Left lung (tissue), 10 donors: Measurements from ENCODE around the gene MT1E. TPM values are rescaled to one million over a fixed set of nuclear protein-coding genes. Genes with fewer than 3 reads are reported as not detected.

Source experiments
- ATAC-seq: fragments of 200-7000 bp; cut with Tn5 transposase; one replicate; pipeline ENCODE4 v1.9.1; 2020; ENCODE audit warnings: moderate library complexity
- DNase-seq, 4 donors: peaks; one replicate each; pipeline ENCODE4 v3.0.0-alpha.2; 2013 to 2020
- H3K27ac ChIP-seq, 2 donors: fragments of 200-600 bp; sonication (generic) in 1 of 2; one replicate each; pipeline versions ENCODE4 v1.5.0 to v1.8.0; 2020 to 2021
- H3K27me3 ChIP-seq, 2 donors: fragments of 200-600 bp; sonication (generic) in 1 of 2; one replicate each; pipeline versions ENCODE4 v1.5.0 to v1.8.0; 2020 to 2021
- H3K36me3 ChIP-seq, 2 donors: fragments of 200-600 bp; sonication (generic) in 1 of 2; one replicate each; pipeline versions ENCODE4 v1.5.0 to v1.8.0; 2020 to 2021
- H3K4me1 ChIP-seq, 2 donors: fragments of 200-600 bp; one replicate each; pipeline ENCODE4 v1.8.0; 2021
- H3K4me3 ChIP-seq, 2 donors: fragments of 200-600 bp; sonication (generic) in 1 of 2; one replicate each; pipeline versions ENCODE4 v1.5.0 to v1.8.0; 2020 to 2021; ENCODE audit warnings: mild to moderate bottlenecking in 1 of 2
- H3K9me3 ChIP-seq, 2 donors: fragments of 200-600 bp; sonication (generic) in 1 of 2; one replicate each; pipeline versions ENCODE4 v1.5.0 to v1.8.0; 2020 to 2021
- intact Hi-C, 2 donors: fragments of 100-400 bp; cut with DNase I; formaldehyde crosslinking; loops; one replicate each; pipeline versions ENCODE4 v1.11.2 to v1.14.2; 2022
- polyA plus RNA-seq, 6 donors: library from polyadenylated mRNA; unstranded; fragments of 120-200 nt; gene quantifications; one replicate each; pipeline ENCODE4 v1.2.1, GENCODE V29; 2013; ENCODE audit not compliant: insufficient read length in 6 of 6
- total RNA-seq, 2 donors: library from RNA; stranded (reverse); fragmentation: NEBNext Ultra II Directional; extraction: Animal tissue kit (Norgen Biotek cat#: 25700); gene quantifications; one replicate each; pipeline ENCODE4 v1.2.1, GENCODE V29; 2021
- TF ChIP-seq, protein P1 (sequence below), 2 donors: fragments of 200-600 bp; sonication (generic) in 1 of 2; IDR thresholded peaks; one replicate each; pipeline versions ENCODE4 v1.5.0 to v1.8.0; 2021; ENCODE audit warnings: antibody characterized with exemption in 2 of 2
- donor health status: DM: no; HTN: yes; CAD: no.
- donor health status: DM: no; HTN: no; CAD: no.

MT1E gene
- total and polyA plus RNA-seq, 8 donors = 9.0 to 262 (median 12.7) TPM

DNA sequence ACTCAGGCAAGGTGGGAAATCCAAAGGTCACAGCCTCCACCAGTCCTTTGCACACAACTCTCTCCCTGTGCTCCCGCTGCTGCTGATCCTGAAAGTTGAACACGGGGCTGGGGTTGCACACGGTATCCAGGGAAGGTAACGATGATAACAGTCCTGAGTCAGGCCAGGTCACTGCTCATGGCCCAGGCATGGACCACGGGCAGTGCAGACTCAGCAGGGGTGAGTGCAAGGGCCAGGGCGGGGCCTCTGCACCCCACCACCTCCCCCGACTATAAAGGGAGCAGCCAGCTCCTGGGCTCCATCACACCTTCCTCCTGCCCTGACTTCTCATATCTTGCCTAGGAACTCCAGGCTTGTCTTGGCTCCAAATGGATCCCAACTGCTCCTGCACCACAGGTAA is 26.0 kb downstream of the MT1E start, which contains the start of gene MT1B:
Gene MT1B, plus strand, starts transcription at position 301 of the 400 bp plus-strand sequence. Its CDS starts 68 bp downstream, at position 369.
- Histone ChIP-seq H3K9me3 (no peaks in the 10 kb centered on the region), H3K4me1 (no peaks in the 10 kb centered on the region), H3K27me3 (peaks cover 5 to 45% of the 10 kb centered on the region in 2 donors), H3K36me3 (no peaks in the 10 kb centered on the region), H3K27ac (no peak within 1 kb of the TSS), H3K4me3 (no peak within 1 kb of the TSS)
- DNase-seq (no peak), ATAC-seq (no peak)
- TF ChIP-seq, protein P1, sequence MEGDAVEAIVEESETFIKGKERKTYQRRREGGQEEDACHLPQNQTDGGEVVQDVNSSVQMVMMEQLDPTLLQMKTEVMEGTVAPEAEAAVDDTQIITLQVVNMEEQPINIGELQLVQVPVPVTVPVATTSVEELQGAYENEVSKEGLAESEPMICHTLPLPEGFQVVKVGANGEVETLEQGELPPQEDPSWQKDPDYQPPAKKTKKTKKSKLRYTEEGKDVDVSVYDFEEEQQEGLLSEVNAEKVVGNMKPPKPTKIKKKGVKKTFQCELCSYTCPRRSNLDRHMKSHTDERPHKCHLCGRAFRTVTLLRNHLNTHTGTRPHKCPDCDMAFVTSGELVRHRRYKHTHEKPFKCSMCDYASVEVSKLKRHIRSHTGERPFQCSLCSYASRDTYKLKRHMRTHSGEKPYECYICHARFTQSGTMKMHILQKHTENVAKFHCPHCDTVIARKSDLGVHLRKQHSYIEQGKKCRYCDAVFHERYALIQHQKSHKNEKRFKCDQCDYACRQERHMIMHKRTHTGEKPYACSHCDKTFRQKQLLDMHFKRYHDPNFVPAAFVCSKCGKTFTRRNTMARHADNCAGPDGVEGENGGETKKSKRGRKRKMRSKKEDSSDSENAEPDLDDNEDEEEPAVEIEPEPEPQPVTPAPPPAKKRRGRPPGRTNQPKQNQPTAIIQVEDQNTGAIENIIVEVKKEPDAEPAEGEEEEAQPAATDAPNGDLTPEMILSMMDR (IDR thresholded peaks at IDR 0.05) = no peak
- intact Hi-C loops = no loop called here

DNA sequence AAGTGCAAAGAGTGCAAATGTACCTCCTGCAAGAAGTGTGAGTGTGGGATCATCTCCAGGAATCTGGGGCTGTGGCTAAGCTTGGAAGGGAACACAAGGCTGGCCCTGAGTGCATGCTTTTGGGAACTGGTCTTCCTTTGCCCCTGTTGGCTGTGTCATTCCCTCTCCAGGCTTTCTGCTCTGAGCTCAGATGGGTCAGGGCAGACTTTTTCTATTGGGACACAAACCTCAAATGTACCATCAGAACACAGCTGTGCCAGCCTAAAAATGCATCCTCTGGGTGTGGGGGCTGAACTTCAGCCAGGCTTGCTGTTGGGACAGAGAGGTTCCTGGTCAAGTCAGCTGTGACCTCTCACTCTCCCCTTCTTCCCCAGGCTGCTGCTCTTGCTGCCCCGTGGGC is 27.0 kb downstream of the MT1E start:
- Histone ChIP-seq H3K36me3 (no peaks in the 10 kb centered on the region), H3K27ac (no peak overlapping the region), H3K9me3 (no peaks in the 10 kb centered on the region), H3K27me3 (peaks cover 0 to 35% of the 10 kb centered on the region in 2 donors), H3K4me1 (no peaks in the 10 kb centered on the region), H3K4me3 (no peak overlapping the region)
- ATAC-seq = no peak
- no peak for DNase-seq
- TF ChIP-seq, protein P1 (IDR thresholded peaks at IDR 0.05) = no peak
- intact Hi-C loops = no loop called here

DNA sequence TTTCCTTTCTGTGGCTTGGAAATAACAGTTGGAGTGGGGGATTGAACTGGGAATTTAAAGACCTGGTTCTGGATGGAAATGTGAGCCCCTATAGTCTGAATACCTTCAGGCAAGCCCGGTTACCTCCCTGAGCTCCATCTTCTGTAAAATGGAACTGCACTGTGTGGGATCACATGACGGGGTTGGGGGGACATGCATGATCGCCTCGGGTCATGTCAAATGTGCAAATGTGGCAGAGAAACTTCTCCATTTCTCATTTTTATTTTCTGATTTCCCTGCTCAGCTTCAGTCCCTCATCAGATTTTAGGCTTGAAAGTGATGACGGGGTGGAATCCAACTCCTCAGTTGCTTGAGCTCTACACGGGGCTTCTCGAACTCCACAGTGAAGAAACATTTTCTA is 27.6 kb downstream of the MT1E start:
- no peaks in the 10 kb centered on the region for H3K9me3 ChIP-seq
- intact Hi-C loops = no loop called here
- H3K36me3 ChIP-seq = no peaks in the 10 kb centered on the region
- peaks cover 0 to 6% of the 10 kb centered on the region in 2 donors for H3K4me1 ChIP-seq
- ATAC-seq = no peak
- TF ChIP-seq, protein P1 (IDR thresholded peaks at IDR 0.05) = no peak
- DNase-seq = no peak
- H3K27ac ChIP-seq = no peak overlapping the region
- no peak overlapping the region for H3K4me3 ChIP-seq
- peaks cover 0 to 29% of the 10 kb centered on the region in 2 donors for H3K27me3 ChIP-seq

DNA sequence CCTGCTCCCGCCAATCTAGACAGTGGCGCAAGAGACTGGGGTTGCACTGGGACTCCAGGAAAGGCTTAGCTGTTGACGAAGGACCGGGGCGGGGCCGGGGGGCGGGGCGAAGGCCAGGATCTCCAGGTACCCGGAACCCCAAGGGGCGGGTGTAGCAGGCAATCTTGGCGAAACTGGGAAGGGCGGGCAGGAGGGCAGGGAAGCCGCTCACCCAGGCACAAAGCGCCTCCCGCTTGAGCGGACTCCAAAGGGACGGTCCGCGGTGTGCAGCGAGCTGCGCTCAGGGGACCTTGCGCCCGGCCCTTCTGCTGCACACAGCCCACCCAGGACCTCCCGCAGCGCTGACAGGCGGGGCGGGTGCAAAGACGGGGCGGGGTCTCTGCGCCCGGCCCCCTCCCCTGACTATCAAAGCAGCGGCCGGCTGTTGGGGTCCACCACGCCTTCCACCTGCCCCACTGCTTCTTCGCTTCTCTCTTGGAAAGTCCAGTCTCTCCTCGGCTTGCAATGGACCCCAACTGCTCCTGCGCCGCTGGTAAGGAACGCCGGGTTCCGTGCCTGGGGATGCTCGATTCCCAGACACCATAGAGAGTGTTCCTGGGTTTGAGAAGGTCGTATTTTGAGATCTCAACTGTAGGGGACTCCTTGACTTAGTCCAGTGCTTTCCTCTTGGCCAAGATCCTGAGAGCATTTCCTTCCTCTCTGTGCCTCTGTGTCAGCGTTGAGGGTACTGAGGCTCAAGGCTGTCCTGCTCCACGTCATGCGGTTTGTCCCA is 32.2 kb downstream of the MT1E start, which contains the start of gene MT1F:
Gene MT1F, plus strand, starts transcription at position 405 of the 772 bp plus-strand sequence. Its CDS starts 100 bp downstream, at position 505.
- ATAC-seq (peak; percentile 98), DNase-seq (peak in 3 of 4 donors; percentile 69 to 94 (median 90))
- Histone ChIP-seq H3K27me3 (peaks cover 3 to 21% of the 10 kb centered on the region in 2 donors), H3K4me3 (peak within 1 kb of the TSS; percentile 55 to 63), H3K27ac (peak within 1 kb of the TSS in 1 of 2 donors; percentile 60), H3K4me1 (peaks cover 0 to 15% of the 10 kb centered on the region in 2 donors), H3K36me3 (no peaks in the 10 kb centered on the region), H3K9me3 (no peaks in the 10 kb centered on the region)
- TF ChIP-seq, protein P1 (IDR thresholded peaks at IDR 0.05) = no peak
- intact Hi-C loops = no loop called here

DNA sequence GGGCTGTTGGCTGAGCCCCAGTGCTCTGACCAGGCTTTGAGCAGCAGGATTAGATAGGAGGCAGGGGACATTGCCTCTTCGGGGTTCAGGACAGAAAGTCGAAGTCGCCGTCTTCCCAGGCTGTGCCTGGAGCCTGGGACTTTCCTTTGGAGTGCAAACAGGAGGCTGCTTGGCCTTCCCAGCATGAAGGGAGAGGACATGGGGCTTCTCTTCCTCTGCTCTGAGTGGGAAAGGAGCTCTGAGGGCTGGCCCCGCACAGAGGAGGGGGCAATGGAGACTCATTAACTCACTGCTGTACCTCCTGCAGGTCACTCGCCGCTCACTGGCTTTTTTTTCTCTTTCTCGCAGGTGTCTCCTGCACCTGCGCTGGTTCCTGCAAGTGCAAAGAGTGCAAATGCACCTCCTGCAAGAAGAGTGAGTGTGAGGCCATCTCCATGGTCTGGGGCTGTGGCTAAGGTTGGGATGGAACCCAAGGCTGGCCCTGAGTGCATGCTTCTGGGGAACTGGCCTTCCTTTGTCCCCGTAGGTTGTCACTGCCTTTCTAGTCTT is 32.8 kb downstream of the MT1E start:
- intact Hi-C loops = no loop called here
- Histone ChIP-seq H3K36me3 (no peaks in the 10 kb centered on the region), H3K9me3 (no peaks in the 10 kb centered on the region), H3K27me3 (peaks cover 10 to 27% of the 10 kb centered on the region in 2 donors), H3K4me3 (peak overlapping the region; percentile 55 to 63), H3K27ac (peak overlapping the region in 1 of 2 donors; percentile 60), H3K4me1 (peaks cover 0 to 19% of the 10 kb centered on the region in 2 donors)
- ATAC-seq (no peak), DNase-seq (peak in 1 of 4 donors; percentile 66)
- TF ChIP-seq, protein P1 (IDR thresholded peaks at IDR 0.05) = no peak
